Measurements from ENCODE around the gene FIBP. TPM values are rescaled to one million over a fixed set of nuclear protein-coding genes. Genes with fewer than 3 reads are reported as not detected.
A peak's percentile ranks its signal among the peaks of the same experiment; 100 is the strongest.
"Not testable (repeated sequence)": the region's sequence is repeated elsewhere in the genome, so short reads cannot be mapped to it uniquely, and the experiment has no call there.

FIBP gene
- total RNA-seq, 1 donor from 2014 or later = 115 TPM

- Mint-ChIP-seq H3K27ac (ENCODE audit: unreplicated experiment) (no peak overlapping the region), H3K9me3 (ENCODE audit: unreplicated experiment) (peaks cover 5% of the 10 kb centered on the region), H3K27me3 (ENCODE audit: unreplicated experiment) (peaks cover 7% of the 10 kb centered on the region), H3K4me1 (ENCODE audit: low read depth, unreplicated experiment) (peaks cover 9% of the 10 kb centered on the region), H3K4me3 (ENCODE audit: unreplicated experiment) (no peak overlapping the region), H3K36me3 (ENCODE audit: unreplicated experiment) (no peaks in the 10 kb centered on the region)
- TF ChIP-seq CTCF (IDR thresholded peaks at IDR 0.05; ENCODE audit: partially characterized antibody, unreplicated experiment) = no peak
- no peak for DNase-seq
These were observed 7.3 kb upstream of the FIBP start for GRCh38 chr11:65895482-65895981.

GRCh38 chr11:65894034-65894591 is 5.8 kb upstream of the FIBP start:
- H3K9me3 Mint-ChIP-seq (ENCODE audit: unreplicated experiment) = peaks cover 13% of the 10 kb centered on the region
- no peak overlapping the region for H3K27ac Mint-ChIP-seq (ENCODE audit: unreplicated experiment)
- no peak for TF ChIP-seq CTCF (IDR thresholded peaks at IDR 0.05; ENCODE audit: partially characterized antibody, unreplicated experiment)
- no peaks in the 10 kb centered on the region for H3K36me3 Mint-ChIP-seq (ENCODE audit: unreplicated experiment)
- DNase-seq = no peak
- no peak overlapping the region for H3K4me3 Mint-ChIP-seq (ENCODE audit: unreplicated experiment)
- H3K27me3 Mint-ChIP-seq (ENCODE audit: unreplicated experiment) = peaks cover 14% of the 10 kb centered on the region
- peaks cover 18% of the 10 kb centered on the region for H3K4me1 Mint-ChIP-seq (ENCODE audit: low read depth, unreplicated experiment)

GRCh38 chr11:65892661-65893317 is 4.5 kb upstream of the FIBP start:
- no peak for TF ChIP-seq CTCF (IDR thresholded peaks at IDR 0.05; ENCODE audit: partially characterized antibody, unreplicated experiment)
- Mint-ChIP-seq H3K9me3 (ENCODE audit: unreplicated experiment) (peaks cover 18% of the 10 kb centered on the region), H3K4me3 (ENCODE audit: unreplicated experiment) (peak overlapping the region; percentile 74), H3K27me3 (ENCODE audit: unreplicated experiment) (peaks cover 21% of the 10 kb centered on the region), H3K36me3 (ENCODE audit: unreplicated experiment) (no peaks in the 10 kb centered on the region), H3K4me1 (ENCODE audit: low read depth, unreplicated experiment) (peaks cover 23% of the 10 kb centered on the region), H3K27ac (ENCODE audit: unreplicated experiment) (peak overlapping the region; percentile 41)
- no peak for DNase-seq

GRCh38 chr11:65892137-65892540 is 3.9 kb upstream of the FIBP start:
- Mint-ChIP-seq H3K4me3 (ENCODE audit: unreplicated experiment) (peak overlapping the region; percentile 74), H3K4me1 (ENCODE audit: low read depth, unreplicated experiment) (peaks cover 23% of the 10 kb centered on the region), H3K27ac (ENCODE audit: unreplicated experiment) (peak overlapping the region; percentile 41), H3K27me3 (ENCODE audit: unreplicated experiment) (peaks cover 22% of the 10 kb centered on the region), H3K9me3 (ENCODE audit: unreplicated experiment) (peaks cover 18% of the 10 kb centered on the region)
- not testable (repeated sequence) for DNase-seq; H3K36me3 Mint-ChIP-seq (ENCODE audit: unreplicated experiment)

- peaks cover 29% of the 10 kb centered on the region for H3K4me1 Mint-ChIP-seq (ENCODE audit: low read depth, unreplicated experiment)
- TF ChIP-seq CTCF (IDR thresholded peaks at IDR 0.05; ENCODE audit: partially characterized antibody, unreplicated experiment) = no peak
- no peaks in the 10 kb centered on the region for H3K36me3 Mint-ChIP-seq (ENCODE audit: unreplicated experiment)
- H3K27ac Mint-ChIP-seq (ENCODE audit: unreplicated experiment) = no peak overlapping the region
- H3K27me3 Mint-ChIP-seq (ENCODE audit: unreplicated experiment) = peaks cover 22% of the 10 kb centered on the region
- no peak for DNase-seq
- peak overlapping the region; percentile 74 for H3K4me3 Mint-ChIP-seq (ENCODE audit: unreplicated experiment)
- H3K9me3 Mint-ChIP-seq (ENCODE audit: unreplicated experiment) = peaks cover 24% of the 10 kb centered on the region
These were observed 3.2 kb upstream of the FIBP start for GRCh38 chr11:65891219-65892136.

All from glutamatergic neuron (in vitro differentiated cells).